ENCODE data around the gene LEMD2. TPM values are rescaled to one million over a fixed set of nuclear protein-coding genes. Genes with fewer than 3 reads are reported as not detected.
A peak's percentile ranks its signal among the peaks of the same experiment; 100 is the strongest.

The LEMD2 gene
- total and polyA plus RNA-seq, 9 of the 15 experiments (the other 6 are each of a cell fraction or from before 2014, with no cell fraction given), result 0.32 to 46.3 (median 30.8) TPM

DNA sequence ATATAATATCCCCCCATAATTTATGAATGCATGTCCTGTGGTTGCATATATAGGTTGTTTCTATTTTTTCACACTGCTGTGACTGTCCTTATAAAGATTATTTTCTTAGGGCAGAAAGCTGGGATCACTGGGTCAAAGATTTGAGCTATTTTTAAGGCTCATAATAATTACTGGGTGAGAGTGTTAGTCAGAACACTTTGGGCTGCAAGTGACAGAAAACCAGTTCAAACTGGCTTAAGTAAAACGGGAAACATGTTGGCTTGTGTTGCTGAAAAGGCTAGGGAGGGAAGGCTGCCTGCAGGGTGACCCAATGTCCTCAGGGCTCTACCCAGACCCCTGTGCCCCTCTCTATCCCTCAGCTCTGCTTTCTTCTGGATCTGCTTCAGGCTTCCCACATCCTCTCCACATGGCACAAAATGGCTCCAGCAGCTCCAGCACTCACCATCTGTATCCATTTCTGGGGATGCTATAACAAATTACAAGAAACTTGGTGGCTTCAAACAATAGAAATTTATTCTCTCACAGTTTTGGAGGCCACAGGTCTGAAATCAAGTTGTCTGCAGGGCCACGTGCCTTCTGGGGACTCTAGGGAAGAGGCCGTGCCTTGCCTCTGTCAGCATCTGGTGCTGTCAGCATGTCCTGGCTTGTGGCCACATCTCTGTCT, 48.0 kb upstream of the LEMD2 start (continued):
- TF ChIP-seq, protein P1, sequence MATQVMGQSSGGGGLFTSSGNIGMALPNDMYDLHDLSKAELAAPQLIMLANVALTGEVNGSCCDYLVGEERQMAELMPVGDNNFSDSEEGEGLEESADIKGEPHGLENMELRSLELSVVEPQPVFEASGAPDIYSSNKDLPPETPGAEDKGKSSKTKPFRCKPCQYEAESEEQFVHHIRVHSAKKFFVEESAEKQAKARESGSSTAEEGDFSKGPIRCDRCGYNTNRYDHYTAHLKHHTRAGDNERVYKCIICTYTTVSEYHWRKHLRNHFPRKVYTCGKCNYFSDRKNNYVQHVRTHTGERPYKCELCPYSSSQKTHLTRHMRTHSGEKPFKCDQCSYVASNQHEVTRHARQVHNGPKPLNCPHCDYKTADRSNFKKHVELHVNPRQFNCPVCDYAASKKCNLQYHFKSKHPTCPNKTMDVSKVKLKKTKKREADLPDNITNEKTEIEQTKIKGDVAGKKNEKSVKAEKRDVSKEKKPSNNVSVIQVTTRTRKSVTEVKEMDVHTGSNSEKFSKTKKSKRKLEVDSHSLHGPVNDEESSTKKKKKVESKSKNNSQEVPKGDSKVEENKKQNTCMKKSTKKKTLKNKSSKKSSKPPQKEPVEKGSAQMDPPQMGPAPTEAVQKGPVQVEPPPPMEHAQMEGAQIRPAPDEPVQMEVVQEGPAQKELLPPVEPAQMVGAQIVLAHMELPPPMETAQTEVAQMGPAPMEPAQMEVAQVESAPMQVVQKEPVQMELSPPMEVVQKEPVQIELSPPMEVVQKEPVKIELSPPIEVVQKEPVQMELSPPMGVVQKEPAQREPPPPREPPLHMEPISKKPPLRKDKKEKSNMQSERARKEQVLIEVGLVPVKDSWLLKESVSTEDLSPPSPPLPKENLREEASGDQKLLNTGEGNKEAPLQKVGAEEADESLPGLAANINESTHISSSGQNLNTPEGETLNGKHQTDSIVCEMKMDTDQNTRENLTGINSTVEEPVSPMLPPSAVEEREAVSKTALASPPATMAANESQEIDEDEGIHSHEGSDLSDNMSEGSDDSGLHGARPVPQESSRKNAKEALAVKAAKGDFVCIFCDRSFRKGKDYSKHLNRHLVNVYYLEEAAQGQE (IDR thresholded peaks at IDR 0.05; ENCODE audit: borderline replicate concordance), result peak; percentile 83
- TF ChIP-seq, protein P1 (CRISPR knock-in tag; IDR thresholded peaks at IDR 0.05; ENCODE audit: low read depth), result no peak
- TF ChIP-seq, protein P2, sequence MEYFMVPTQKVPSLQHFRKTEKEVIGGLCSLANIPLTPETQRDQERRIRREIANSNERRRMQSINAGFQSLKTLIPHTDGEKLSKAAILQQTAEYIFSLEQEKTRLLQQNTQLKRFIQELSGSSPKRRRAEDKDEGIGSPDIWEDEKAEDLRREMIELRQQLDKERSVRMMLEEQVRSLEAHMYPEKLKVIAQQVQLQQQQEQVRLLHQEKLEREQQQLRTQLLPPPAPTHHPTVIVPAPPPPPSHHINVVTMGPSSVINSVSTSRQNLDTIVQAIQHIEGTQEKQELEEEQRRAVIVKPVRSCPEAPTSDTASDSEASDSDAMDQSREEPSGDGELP (CRISPR knock-in tag; IDR thresholded peaks at IDR 0.05; ENCODE audit: borderline replicate concordance), result no peak
- TF ChIP-seq HNRNPH1 (optimal IDR thresholded peaks at IDR 0.05; ENCODE audit: low read depth, low read length) (no peak), PCBP1 (IDR thresholded peaks at IDR 0.05; ENCODE audit: low read depth, low read length, poor library complexity, severe bottlenecking) (no peak), ZNF23 (CRISPR knock-in tag; IDR thresholded peaks at IDR 0.05) (no peak), ZBTB17 (CRISPR knock-in tag; IDR thresholded peaks at IDR 0.05) (no peak), RBM25 (IDR thresholded peaks at IDR 0.05; ENCODE audit: low read depth, low read length, severe bottlenecking) (peak; percentile 88), TEAD4 (IDR thresholded peaks at IDR 0.05; ENCODE audit: low read length) (no peak), TEAD4 (CRISPR knock-in tag; IDR thresholded peaks at IDR 0.05; ENCODE audit: borderline replicate concordance) (no peak), SMAD2 (IDR thresholded peaks at IDR 0.05; ENCODE audit: low read depth, low read length) (no peak), RBBP5 (IDR thresholded peaks at IDR 0.05; ENCODE audit: borderline replicate concordance, insufficient read depth, low read length, poor library complexity, severe bottlenecking) (no peak), ZNF143 (CRISPR knock-in tag; IDR thresholded peaks at IDR 0.05) (no peak)

Measured in K562 (cell line).